Uterus (tissue), 2 donors: ENCODE measurements around the gene NELFB.

Experiments
- CTCF ChIP-seq, 4 experiments: fragments of 200-600 bp in 2 of 4; fragments of 450-650 bp in 2 of 4; sonication (generic) in 2 of 4; IDR thresholded peaks; one replicate each; pipeline ENCODE4 v1.5.1; 2016 to 2019; ENCODE audit warnings: antibody characterized with exemption in 4 of 4, mild to moderate bottlenecking in 2 of 4, moderate library complexity in 1 of 4
- POLR2A ChIP-seq, 2 donors: fragments of 450-650 bp; IDR thresholded peaks; one replicate each; pipeline ENCODE4 v1.6.1; 2016; ENCODE audit warnings: antibody characterized with exemption in 2 of 2, mild to moderate bottlenecking in 1 of 2, moderate library complexity in 1 of 2

GRCh38 chr9:137235424-137236237, 19.5 kb upstream of the NELFB start:
- TF ChIP-seq CTCF (IDR thresholded peaks at IDR 0.05) (no peak), POLR2A (IDR thresholded peaks at IDR 0.05) (no peak)
